Measurements from ENCODE around the gene UPK2.

DNA sequence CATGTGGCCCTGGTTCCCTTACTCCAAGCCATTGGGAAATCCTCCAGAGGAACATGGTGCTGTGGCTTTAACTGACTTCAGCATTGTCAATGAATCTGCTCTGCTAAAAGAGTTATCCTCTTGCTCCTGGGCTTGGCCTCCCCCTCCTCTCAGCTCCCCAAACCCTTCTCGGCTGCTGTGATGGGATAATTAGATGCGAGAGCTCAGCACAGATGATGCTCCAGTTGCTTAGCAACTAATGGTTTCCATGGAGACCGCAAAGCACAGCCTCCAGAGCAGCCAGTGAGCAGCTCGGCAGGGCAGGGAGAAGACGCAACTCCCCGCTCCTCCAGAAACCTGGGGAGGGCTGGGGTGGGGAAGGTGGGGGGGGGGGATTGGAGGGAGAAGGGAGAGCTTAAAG, 2.8 kb upstream of the UPK2 start:
- TF ChIP-seq CTCF (IDR thresholded peaks at IDR 0.05) (no peak), ZBTB21 (CRISPR knock-in tag; IDR thresholded peaks at IDR 0.05; ENCODE audit: borderline replicate concordance) (no peak), ZNF425 (CRISPR knock-in tag; conservative IDR thresholded peaks at IDR 0.05) (no peak), GABPB1 (CRISPR knock-in tag; IDR thresholded peaks at IDR 0.05) (no peak), ETV6 (CRISPR knock-in tag; IDR thresholded peaks at IDR 0.05) (no peak), SP1 (CRISPR knock-in tag; conservative IDR thresholded peaks at IDR 0.05) (no peak), ESRRA (CRISPR knock-in tag; IDR thresholded peaks at IDR 0.05; ENCODE audit: borderline replicate concordance) (no peak), FOXK1 (CRISPR knock-in tag; IDR thresholded peaks at IDR 0.05) (no peak)
- TF ChIP-seq, protein P1, sequence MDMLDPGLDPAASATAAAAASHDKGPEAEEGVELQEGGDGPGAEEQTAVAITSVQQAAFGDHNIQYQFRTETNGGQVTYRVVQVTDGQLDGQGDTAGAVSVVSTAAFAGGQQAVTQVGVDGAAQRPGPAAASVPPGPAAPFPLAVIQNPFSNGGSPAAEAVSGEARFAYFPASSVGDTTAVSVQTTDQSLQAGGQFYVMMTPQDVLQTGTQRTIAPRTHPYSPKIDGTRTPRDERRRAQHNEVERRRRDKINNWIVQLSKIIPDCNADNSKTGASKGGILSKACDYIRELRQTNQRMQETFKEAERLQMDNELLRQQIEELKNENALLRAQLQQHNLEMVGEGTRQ (CRISPR knock-in tag; IDR thresholded peaks at IDR 0.05), result no peak
- TF ChIP-seq, protein P2, sequence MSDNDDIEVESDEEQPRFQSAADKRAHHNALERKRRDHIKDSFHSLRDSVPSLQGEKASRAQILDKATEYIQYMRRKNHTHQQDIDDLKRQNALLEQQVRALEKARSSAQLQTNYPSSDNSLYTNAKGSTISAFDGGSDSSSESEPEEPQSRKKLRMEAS (CRISPR knock-in tag; IDR thresholded peaks at IDR 0.05), result no peak
